Measurements from ENCODE around the gene FHIT. TPM values are rescaled to one million over a fixed set of nuclear protein-coding genes. Genes with fewer than 3 reads are reported as not detected.

Gene FHIT
- total RNA-seq, 4 donors from 2014 or later = 1.6 to 12.9 (median 7.8) TPM

GRCh38 chr3:60669636-60670035, 581.6 kb downstream of the FHIT start:
- no peak for TF ChIP-seq CTCF (IDR thresholded peaks at IDR 0.05)
- TF ChIP-seq EP300 (IDR thresholded peaks at IDR 0.05) = no peak
- TF ChIP-seq POLR2A (IDR thresholded peaks at IDR 0.05) = no peak
- WGBS, 2 donors = 71 to 73% methylated on average over 1 of the region's 1 CpG

GRCh38 chr3:60660026-60660425, 591.2 kb downstream of the FHIT start:
- H3K4me3 ChIP-seq = no peak overlapping the region
- H3K4me1 ChIP-seq = no peaks in the 10 kb centered on the region
- no peak overlapping the region for H3K27ac ChIP-seq
- no peak for TF ChIP-seq EP300 (IDR thresholded peaks at IDR 0.05)
- TF ChIP-seq CTCF (IDR thresholded peaks at IDR 0.05) = no peak
- TF ChIP-seq POLR2A (IDR thresholded peaks at IDR 0.05) = no peak
- no peak for DNase-seq (ENCODE audit: low spot score in 2 of 2)
- peaks cover 0 to 37% (median 7%) of the 10 kb centered on the region in 4 donors for H3K9me3 ChIP-seq
- H3K27me3 ChIP-seq = no peaks in the 10 kb centered on the region
- H3K36me3 ChIP-seq = no peaks in the 10 kb centered on the region
- 83 to 88% methylated on average over 2 of the region's 2 CpGs for WGBS, 2 donors

More at GRCh38 chr3:60669636-60670035, 581.6 kb downstream of the FHIT start:
- no peak overlapping the region for H3K4me3 ChIP-seq
- H3K27me3 ChIP-seq = no peaks in the 10 kb centered on the region
- H3K36me3 ChIP-seq = no peaks in the 10 kb centered on the region
- H3K27ac ChIP-seq = no peak overlapping the region
- H3K4me1 ChIP-seq = no peaks in the 10 kb centered on the region
- no peak for DNase-seq (ENCODE audit: low spot score in 2 of 2)
- peaks cover 0 to 18% (median 0%) of the 10 kb centered on the region in 4 donors for H3K9me3 ChIP-seq

- WGBS, 2 donors = 90 to 97% methylated on average over 1 of the region's 1 CpG
Measured at GRCh38 chr3:60659098-60659497, 592.2 kb downstream of the FHIT start.

GRCh38 chr3:60657972-60658371, 593.3 kb downstream of the FHIT start:
- Histone ChIP-seq H3K36me3 (no peaks in the 10 kb centered on the region), H3K4me3 (no peak overlapping the region), H3K4me1 (no peaks in the 10 kb centered on the region), H3K9me3 (peaks cover 0 to 27% (median 7%) of the 10 kb centered on the region in 4 donors), H3K27me3 (no peaks in the 10 kb centered on the region), H3K27ac (no peak overlapping the region)
- no peak for DNase-seq (ENCODE audit: low spot score in 2 of 2)
- no peak for TF ChIP-seq POLR2A (IDR thresholded peaks at IDR 0.05)
- TF ChIP-seq EP300 (IDR thresholded peaks at IDR 0.05) = no peak
- no peak for TF ChIP-seq CTCF (IDR thresholded peaks at IDR 0.05)
- WGBS, 2 donors = 83 to 91% methylated on average over 2 of the region's 2 CpGs

More at GRCh38 chr3:60659098-60659497, 592.2 kb downstream of the FHIT start:
- no peak for DNase-seq (ENCODE audit: low spot score in 2 of 2)
- Histone ChIP-seq H3K4me3 (no peak overlapping the region), H3K27me3 (no peaks in the 10 kb centered on the region), H3K36me3 (no peaks in the 10 kb centered on the region), H3K4me1 (no peaks in the 10 kb centered on the region), H3K9me3 (peaks cover 0 to 34% (median 7%) of the 10 kb centered on the region in 4 donors), H3K27ac (no peak overlapping the region)
- no peak for TF ChIP-seq CTCF (IDR thresholded peaks at IDR 0.05)
- TF ChIP-seq EP300 (IDR thresholded peaks at IDR 0.05) = no peak
- no peak for TF ChIP-seq POLR2A (IDR thresholded peaks at IDR 0.05)

- 36 to 45% methylated on average over 2 of the region's 2 CpGs for WGBS, 2 donors
- H3K27ac ChIP-seq = no peak overlapping the region
Measured at GRCh38 chr3:60652829-60653228, 598.4 kb downstream of the FHIT start.

More at GRCh38 chr3:60652829-60653228, 598.4 kb downstream of the FHIT start:
- Histone ChIP-seq H3K9me3 (no peaks in the 10 kb centered on the region), H3K4me1 (no peaks in the 10 kb centered on the region), H3K36me3 (no peaks in the 10 kb centered on the region), H3K27me3 (no peaks in the 10 kb centered on the region), H3K4me3 (no peak overlapping the region)
- DNase-seq (ENCODE audit: low spot score in 2 of 2) = no peak
- TF ChIP-seq POLR2A (IDR thresholded peaks at IDR 0.05) (no peak), CTCF (IDR thresholded peaks at IDR 0.05) (no peak), EP300 (IDR thresholded peaks at IDR 0.05) (no peak)
